ENCODE results near the gene SEC14L5.

The SEC14L5 gene

GRCh38 chr16:5064915-5065314 is 106.8 kb downstream of the SEC14L5 start:
- H3K4me3 ChIP-seq (ENCODE audit: control insufficient read depth in 1 of 7, extremely low read depth in 1 of 7, insufficient read depth in 4 of 7, low read depth in 2 of 7, low read length in 6 of 7) = no peak overlapping the region
- no peaks in the 10 kb centered on the region for H3K9me3 ChIP-seq (ENCODE audit: control extremely low read depth in 1 of 5, control insufficient read depth in 4 of 5, insufficient read depth in 2 of 5, low read depth in 1 of 5, low read length in 4 of 5)
- no peak overlapping the region for H3K27ac ChIP-seq (ENCODE audit: insufficient read depth in 1 of 2, low read depth in 1 of 2, low read length in 2 of 2, poor library complexity in 1 of 2, severe bottlenecking in 2 of 2)
- H3K4me1 ChIP-seq (ENCODE audit: control extremely low read depth in 1 of 4, control insufficient read depth in 4 of 4, insufficient read depth in 4 of 4, low read length in 3 of 4) = peaks cover 0 to 2% (median 0%) of the 10 kb centered on the region in 4 experiments
- H3K36me3 ChIP-seq (ENCODE audit: control insufficient read depth in 4 of 4, insufficient read depth in 4 of 4, low read length in 3 of 4) = no peaks in the 10 kb centered on the region
- WGBS (ENCODE audit: insufficient coverage) = 76% methylated on average over 2 of the region's 7 CpGs
- POLR2A ChIA-PET = no interaction called here
- DNase-seq = no peak
- H3K27me3 ChIP-seq (replicated peaks in 2 of 5; ENCODE audit: control insufficient read depth in 4 of 5, insufficient read depth in 5 of 5, low read length in 4 of 5) = peaks cover 0 to 5% (median 0%) of the 10 kb centered on the region in 5 experiments
- CTCF ChIA-PET = interaction anchor here (1.2 to 2.7 kb wide), 2 partner anchors 8 to 11 kb away, joined by 4 to 10 read pairs; no protein-coding TSS in a partner anchor

GRCh38 chr16:5065326-5065725 is 107.2 kb downstream of the SEC14L5 start:
- ChIA-PET CTCF (interaction anchor here (0.6 to 2.7 kb wide), 3 partner anchors 9 to 21 kb away, joined by 3 to 10 read pairs (median 4); no protein-coding TSS in a partner anchor), POLR2A (no interaction called here)
- Histone ChIP-seq H3K27me3 (replicated peaks in 2 of 5; ENCODE audit: control insufficient read depth in 4 of 5, insufficient read depth in 5 of 5, low read length in 4 of 5) (peaks cover 0 to 5% (median 0%) of the 10 kb centered on the region in 5 experiments), H3K36me3 (ENCODE audit: control insufficient read depth in 4 of 4, insufficient read depth in 4 of 4, low read length in 3 of 4) (no peaks in the 10 kb centered on the region), H3K27ac (ENCODE audit: insufficient read depth in 1 of 2, low read depth in 1 of 2, low read length in 2 of 2, poor library complexity in 1 of 2, severe bottlenecking in 2 of 2) (no peak overlapping the region), H3K4me3 (ENCODE audit: control insufficient read depth in 1 of 7, extremely low read depth in 1 of 7, insufficient read depth in 4 of 7, low read depth in 2 of 7, low read length in 6 of 7) (no peak overlapping the region), H3K9me3 (ENCODE audit: control extremely low read depth in 1 of 5, control insufficient read depth in 4 of 5, insufficient read depth in 2 of 5, low read depth in 1 of 5, low read length in 4 of 5) (no peaks in the 10 kb centered on the region), H3K4me1 (ENCODE audit: control extremely low read depth in 1 of 4, control insufficient read depth in 4 of 4, insufficient read depth in 4 of 4, low read length in 3 of 4) (peaks cover 0 to 2% (median 0%) of the 10 kb centered on the region in 4 experiments)
- 96% methylated on average over 8 of the region's 8 CpGs for WGBS (ENCODE audit: insufficient coverage)
- no peak for DNase-seq

GRCh38 chr16:5065813-5066212 is 107.7 kb downstream of the SEC14L5 start, which contains the start of gene C16orf89:
C16orf89 (minus strand) TSS chr16:5065956; CDS start chr16:5065908, 48 bp downstream.
- Histone ChIP-seq H3K4me1 (ENCODE audit: control extremely low read depth in 1 of 4, control insufficient read depth in 4 of 4, insufficient read depth in 4 of 4, low read length in 3 of 4) (peaks cover 0 to 6% (median 0%) of the 10 kb centered on the region in 4 experiments), H3K9me3 (ENCODE audit: control extremely low read depth in 1 of 5, control insufficient read depth in 4 of 5, insufficient read depth in 2 of 5, low read depth in 1 of 5, low read length in 4 of 5) (no peaks in the 10 kb centered on the region), H3K27me3 (replicated peaks in 2 of 5; ENCODE audit: control insufficient read depth in 4 of 5, insufficient read depth in 5 of 5, low read length in 4 of 5) (peaks cover 0 to 5% (median 0%) of the 10 kb centered on the region in 5 experiments), H3K27ac (ENCODE audit: insufficient read depth in 1 of 2, low read depth in 1 of 2, low read length in 2 of 2, poor library complexity in 1 of 2, severe bottlenecking in 2 of 2) (no peak within 1 kb of the TSS), H3K4me3 (ENCODE audit: control insufficient read depth in 1 of 7, extremely low read depth in 1 of 7, insufficient read depth in 4 of 7, low read depth in 2 of 7, low read length in 6 of 7) (no peak within 1 kb of the TSS), H3K36me3 (ENCODE audit: control insufficient read depth in 4 of 4, insufficient read depth in 4 of 4, low read length in 3 of 4) (no peaks in the 10 kb centered on the region)
- POLR2A ChIA-PET = no interaction called here
- CTCF ChIA-PET = interaction anchor here (0.6 to 2.7 kb wide), 3 partner anchors 9 to 20 kb away, joined by 3 to 10 read pairs (median 4); no protein-coding TSS in a partner anchor
- 92% methylated on average over 8 of the region's 10 CpGs for WGBS (ENCODE audit: insufficient coverage)
- no peak for DNase-seq

GRCh38 chr16:5066511-5066910 is 108.4 kb downstream of the SEC14L5 start:
- H3K27me3 ChIP-seq (replicated peaks in 2 of 5; ENCODE audit: control insufficient read depth in 4 of 5, insufficient read depth in 5 of 5, low read length in 4 of 5) = peaks cover 0 to 5% (median 0%) of the 10 kb centered on the region in 5 experiments
- H3K4me3 ChIP-seq (ENCODE audit: control insufficient read depth in 1 of 7, extremely low read depth in 1 of 7, insufficient read depth in 4 of 7, low read depth in 2 of 7, low read length in 6 of 7) = no peak overlapping the region
- POLR2A ChIA-PET = no interaction called here
- no peak overlapping the region for H3K27ac ChIP-seq (ENCODE audit: insufficient read depth in 1 of 2, low read depth in 1 of 2, low read length in 2 of 2, poor library complexity in 1 of 2, severe bottlenecking in 2 of 2)
- CTCF ChIA-PET = interaction anchor here (2.7 kb wide), 1 partner anchor 10 kb away, joined by 10 read pairs; no protein-coding TSS in a partner anchor
- peaks cover 0 to 13% (median 3%) of the 10 kb centered on the region in 4 experiments for H3K4me1 ChIP-seq (ENCODE audit: control extremely low read depth in 1 of 4, control insufficient read depth in 4 of 4, insufficient read depth in 4 of 4, low read length in 3 of 4)
- no peaks in the 10 kb centered on the region for H3K9me3 ChIP-seq (ENCODE audit: control extremely low read depth in 1 of 5, control insufficient read depth in 4 of 5, insufficient read depth in 2 of 5, low read depth in 1 of 5, low read length in 4 of 5)
- no peak for DNase-seq
- WGBS (ENCODE audit: insufficient coverage) = 95% methylated on average over 5 of the region's 6 CpGs
- no peaks in the 10 kb centered on the region for H3K36me3 ChIP-seq (ENCODE audit: control insufficient read depth in 4 of 4, insufficient read depth in 4 of 4, low read length in 3 of 4)
